ENCODE results near the gene DCAF6. TPM values are rescaled to one million over a fixed set of nuclear protein-coding genes. Genes with fewer than 3 reads are reported as not detected.

Gene DCAF6
- total RNA-seq, 1 donor from 2014 or later = 28.6 TPM

- H3K79me2 ChIP-seq (ENCODE audit: low read depth) = no peaks in the 10 kb centered on the region
- H3K4me2 ChIP-seq = no peak overlapping the region
- no peaks in the 10 kb centered on the region for H3K27me3 ChIP-seq
- H4K20me1 ChIP-seq (ENCODE audit: low read depth) = no peaks in the 10 kb centered on the region
- Mint-ChIP-seq H3K4me1 (no peaks in the 10 kb centered on the region), H3K9me3 (no peaks in the 10 kb centered on the region), H3K36me3 (peaks cover 10% of the 10 kb centered on the region), H3K4me3 (no peak overlapping the region), H3K27me3 (ENCODE audit: insufficient read depth, low read depth) (peaks cover 2% of the 10 kb centered on the region), H3K27ac (no peak overlapping the region)
- no peak overlapping the region for H3K9ac ChIP-seq
- TF ChIP-seq EZH2phosphoT487 (IDR thresholded peaks at IDR 0.05) = no peak
- no peak for TF ChIP-seq EZH2 (IDR thresholded peaks at IDR 0.05)
- no peak for TF ChIP-seq CTCF (IDR thresholded peaks at IDR 0.05)
- no peak overlapping the region for H3K27ac ChIP-seq
- H3K36me3 ChIP-seq = peaks cover 12% of the 10 kb centered on the region
- DNase-seq (ENCODE audit: low spot score) = no peak
- H2AFZ ChIP-seq (replicated peaks) = no peak overlapping the region
- H3F3A ChIP-seq (ENCODE audit: low read depth) = no peaks in the 10 kb centered on the region
- no peaks in the 10 kb centered on the region for H3K9me3 ChIP-seq (ENCODE audit: low read depth)
- no peaks in the 10 kb centered on the region for H3K4me1 ChIP-seq
- no peak overlapping the region for H3K4me3 ChIP-seq
These were observed 72.8 kb downstream of the DCAF6 start for GRCh38 chr1:168009322-168009721.

GRCh38 chr1:168019407-168019806 is 82.9 kb downstream of the DCAF6 start:
- H3K9me3 ChIP-seq (ENCODE audit: low read depth) = no peaks in the 10 kb centered on the region
- H3K9me3 Mint-ChIP-seq = no peaks in the 10 kb centered on the region
- no peaks in the 10 kb centered on the region for H3K4me1 ChIP-seq
- no peaks in the 10 kb centered on the region for H3K79me2 ChIP-seq (ENCODE audit: low read depth)
- TF ChIP-seq EZH2phosphoT487 (IDR thresholded peaks at IDR 0.05) = no peak
- no peak for TF ChIP-seq CTCF (IDR thresholded peaks at IDR 0.05)
- no peak for TF ChIP-seq EZH2 (IDR thresholded peaks at IDR 0.05)
- no peaks in the 10 kb centered on the region for H3K4me1 Mint-ChIP-seq
- no peak overlapping the region for H3K4me3 Mint-ChIP-seq
- H3K27ac Mint-ChIP-seq = no peak overlapping the region
- H3K27me3 Mint-ChIP-seq (ENCODE audit: insufficient read depth, low read depth) = no peaks in the 10 kb centered on the region
- no peaks in the 10 kb centered on the region for H3F3A ChIP-seq (ENCODE audit: low read depth)
- DNase-seq (ENCODE audit: low spot score) = peak; percentile 16
- no peaks in the 10 kb centered on the region for H3K27me3 ChIP-seq
- no peak overlapping the region for H3K4me2 ChIP-seq
- H4K20me1 ChIP-seq (ENCODE audit: low read depth) = no peaks in the 10 kb centered on the region
- peaks cover 3% of the 10 kb centered on the region for H3K36me3 ChIP-seq
- peaks cover 3% of the 10 kb centered on the region for H3K36me3 Mint-ChIP-seq
- H3K9ac ChIP-seq = no peak overlapping the region
- no peak overlapping the region for H3K27ac ChIP-seq
- H2AFZ ChIP-seq (replicated peaks) = no peak overlapping the region
- no peak overlapping the region for H3K4me3 ChIP-seq

- Histone ChIP-seq H4K20me1 (ENCODE audit: low read depth) (no peaks in the 10 kb centered on the region), H3K9ac (no peak overlapping the region), H3K4me2 (no peak overlapping the region), H3K27me3 (no peaks in the 10 kb centered on the region), H3K36me3 (peaks cover 15% of the 10 kb centered on the region), H2AFZ (replicated peaks) (no peak overlapping the region), H3K4me1 (no peaks in the 10 kb centered on the region), H3K4me3 (no peak overlapping the region), H3K9me3 (ENCODE audit: low read depth) (no peaks in the 10 kb centered on the region), H3K79me2 (ENCODE audit: low read depth) (no peaks in the 10 kb centered on the region), H3K27ac (no peak overlapping the region), H3F3A (ENCODE audit: low read depth) (no peaks in the 10 kb centered on the region)
- DNase-seq (ENCODE audit: low spot score) = no peak
- TF ChIP-seq EZH2phosphoT487 (IDR thresholded peaks at IDR 0.05) (no peak), CTCF (IDR thresholded peaks at IDR 0.05) (no peak), EZH2 (IDR thresholded peaks at IDR 0.05) (no peak)
- no peaks in the 10 kb centered on the region for H3K4me1 Mint-ChIP-seq
- H3K27me3 Mint-ChIP-seq (ENCODE audit: insufficient read depth, low read depth) = no peaks in the 10 kb centered on the region
- no peaks in the 10 kb centered on the region for H3K9me3 Mint-ChIP-seq
- no peak overlapping the region for H3K27ac Mint-ChIP-seq
- no peak overlapping the region for H3K4me3 Mint-ChIP-seq
- H3K36me3 Mint-ChIP-seq = peaks cover 4% of the 10 kb centered on the region
These were observed 94.7 kb downstream of the DCAF6 start for GRCh38 chr1:168031198-168031597.
